ENCODE results near the gene POLR1D.

The POLR1D gene

DNA sequence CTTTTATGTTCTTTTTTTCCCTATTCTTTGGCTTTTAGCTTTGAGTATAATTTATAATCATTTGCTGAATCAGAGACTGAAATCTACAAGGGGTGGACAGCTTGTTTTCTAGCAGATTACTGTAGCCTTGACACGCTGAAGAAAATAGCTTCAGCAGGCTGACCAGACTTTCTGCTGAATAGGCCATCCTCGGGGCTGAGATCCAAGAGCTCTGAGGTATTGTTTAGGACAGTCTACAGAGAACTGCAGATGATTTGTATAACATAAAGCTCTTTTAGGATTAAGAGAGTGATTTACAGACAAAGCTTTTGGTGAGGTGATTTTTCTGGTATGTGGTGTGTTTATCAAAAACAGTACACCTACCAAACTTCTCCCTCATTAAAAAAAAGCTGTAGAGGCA is 16.8 kb downstream of the POLR1D start:
- DNase-seq (ENCODE audit: low read depth), result no peak

GRCh38 chr13:27639186-27639585 is 17.5 kb downstream of the POLR1D start:
- DNase-seq (ENCODE audit: low read depth), result no peak

GRCh38 chr13:27641711-27642502 is 20.2 kb downstream of the POLR1D start:
- DNase-seq (ENCODE audit: low read depth), result no peak

DNA sequence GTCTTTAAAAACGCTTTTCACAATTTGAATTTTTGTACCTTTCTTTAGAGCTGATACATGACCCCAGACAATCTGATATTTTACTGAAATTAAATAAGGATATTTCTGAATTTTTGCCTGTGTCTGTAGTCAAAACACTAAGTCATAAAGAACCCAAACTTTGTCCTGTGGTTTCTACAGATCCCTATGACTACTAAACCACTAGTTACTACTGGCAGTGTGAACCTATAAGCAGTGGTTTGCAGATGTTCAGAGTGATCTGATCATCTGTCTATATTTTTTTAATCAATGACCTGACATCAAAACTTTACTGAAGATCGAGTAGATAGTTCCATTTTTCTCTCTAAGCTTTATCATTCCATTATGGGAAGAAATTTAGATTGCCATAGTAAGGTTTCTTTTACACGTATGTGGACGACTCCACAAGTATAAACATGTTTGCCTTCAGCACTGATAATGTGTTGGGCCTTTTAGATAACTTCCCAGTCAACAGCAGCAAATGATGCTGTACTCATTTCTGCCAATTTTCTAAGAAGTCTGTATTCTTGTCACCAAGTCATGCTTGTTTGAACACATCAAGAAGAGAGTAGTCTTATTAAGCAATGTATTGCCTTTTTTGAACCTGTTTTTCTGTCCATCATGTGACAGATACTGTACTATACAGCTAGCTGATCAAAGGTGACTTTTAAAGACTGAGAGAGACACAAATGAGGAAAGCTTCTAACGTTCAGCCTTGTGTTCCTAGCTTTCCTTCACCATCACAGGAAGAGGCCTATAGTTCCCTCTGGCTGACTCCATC is 21.8 kb downstream of the POLR1D start:
- DNase-seq (ENCODE audit: low read depth), result no peak

GRCh38 chr13:27644302-27644701 is 22.6 kb downstream of the POLR1D start:
- DNase-seq (ENCODE audit: low read depth), result no peak

DNA sequence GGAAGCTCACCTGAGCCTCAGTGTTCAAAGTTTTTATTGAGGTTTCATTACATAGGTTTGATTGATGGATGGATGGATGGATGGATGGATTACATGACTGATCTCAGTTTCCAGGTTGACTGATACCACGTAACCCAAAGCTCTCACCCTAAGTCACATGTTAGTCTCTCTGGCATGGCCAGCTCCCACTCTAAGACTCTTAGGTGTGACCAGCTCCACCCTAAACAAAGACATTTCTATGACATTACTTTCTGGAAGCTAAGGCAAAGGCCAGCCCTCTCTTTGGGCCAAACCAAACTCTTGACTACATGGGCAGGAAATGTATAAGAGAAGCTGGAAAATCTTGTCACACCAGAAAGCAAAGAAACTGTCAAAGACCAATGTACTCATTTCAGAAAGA is 28.6 kb downstream of the POLR1D start:
- no peak for DNase-seq (ENCODE audit: low read depth)

GRCh38 chr13:27654059-27654458 is 32.4 kb downstream of the POLR1D start:
- no peak for DNase-seq (ENCODE audit: low read depth)

GRCh38 chr13:27654816-27655215 is 33.1 kb downstream of the POLR1D start:
- no peak for DNase-seq (ENCODE audit: low read depth)

- no peak for DNase-seq (ENCODE audit: low read depth)
Measured at GRCh38 chr13:27657724-27658123, 36.0 kb downstream of the POLR1D start.

DNA sequence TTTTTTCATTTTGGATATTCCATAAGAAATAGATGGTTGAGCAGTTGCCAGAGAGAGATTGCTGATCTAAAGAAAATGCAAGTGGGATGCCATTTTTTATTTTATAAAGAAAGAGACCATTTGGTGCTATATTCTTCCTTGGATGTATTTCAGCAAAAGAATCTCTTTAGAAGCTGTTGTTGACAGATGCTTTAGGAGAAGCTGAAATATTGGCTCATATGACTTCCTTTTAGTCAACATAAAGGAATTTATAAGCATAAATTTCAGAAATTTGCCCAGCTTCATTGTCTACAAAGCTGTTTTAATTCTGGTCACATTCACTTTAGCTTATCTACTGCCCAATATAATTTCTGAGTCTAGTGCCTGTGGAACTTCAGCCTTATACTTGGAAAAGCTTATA is 36.9 kb downstream of the POLR1D start:
- no peak for DNase-seq (ENCODE audit: low read depth)

GRCh38 chr13:27659145-27659865 is 37.6 kb downstream of the POLR1D start:
- DNase-seq (ENCODE audit: low read depth), result no peak

- DNase-seq (ENCODE audit: low read depth), result no peak
Measured at GRCh38 chr13:27660511-27660910, 38.8 kb downstream of the POLR1D start.

DNA sequence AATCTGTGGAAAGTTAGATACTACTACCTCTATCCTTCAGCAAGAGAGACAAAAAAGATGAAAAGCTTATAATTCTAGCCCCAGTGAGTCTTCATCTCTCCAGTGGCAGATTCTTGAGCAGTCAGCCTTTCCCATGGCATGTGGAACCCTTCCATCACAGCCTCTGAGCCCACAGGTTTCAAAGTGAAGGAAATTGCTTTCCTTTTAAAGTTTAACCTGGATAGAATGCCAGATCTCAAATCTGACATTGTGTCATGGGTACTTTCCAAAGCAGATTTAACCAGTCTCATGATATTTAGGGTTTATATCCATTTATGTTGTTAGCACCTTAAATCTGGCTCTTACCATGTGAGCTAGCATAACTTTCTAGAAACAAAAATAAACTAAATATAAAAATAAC is 39.3 kb downstream of the POLR1D start:
- no peak for DNase-seq (ENCODE audit: low read depth)

DNA sequence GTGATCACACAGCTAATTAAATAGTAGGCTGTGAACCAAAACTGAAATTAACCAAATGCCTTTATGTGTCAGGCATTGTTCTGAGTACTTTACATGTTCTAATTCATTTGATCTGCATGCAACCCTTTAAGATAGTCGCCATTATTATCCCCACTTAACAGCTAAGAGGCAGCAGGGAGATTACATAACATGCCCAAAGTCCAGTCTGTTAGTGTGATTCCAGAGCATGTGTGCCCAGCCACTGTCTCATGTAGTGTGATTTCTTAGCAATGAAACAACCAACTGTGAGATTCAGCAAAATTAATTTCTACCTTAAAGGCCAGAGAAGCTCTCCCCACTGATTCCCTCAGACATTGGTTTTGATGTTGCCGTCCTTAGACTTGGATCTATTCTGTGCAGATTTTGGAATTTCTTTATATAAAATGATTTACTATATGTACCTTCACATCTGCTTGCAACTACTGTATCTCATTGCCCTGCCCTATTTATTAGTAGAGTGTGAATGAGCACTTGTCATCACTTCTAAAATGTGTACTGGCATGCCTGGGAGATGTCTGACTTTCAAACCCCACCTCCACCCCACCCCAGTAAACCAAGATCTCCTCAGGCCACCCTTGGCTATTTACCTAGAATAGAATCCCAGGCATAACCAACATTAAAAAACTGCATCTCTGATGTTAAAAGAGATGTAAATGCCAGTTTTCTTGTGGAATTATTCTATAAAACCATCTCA is 41.2 kb downstream of the POLR1D start:
- DNase-seq (ENCODE audit: low read depth), result no peak

DNA sequence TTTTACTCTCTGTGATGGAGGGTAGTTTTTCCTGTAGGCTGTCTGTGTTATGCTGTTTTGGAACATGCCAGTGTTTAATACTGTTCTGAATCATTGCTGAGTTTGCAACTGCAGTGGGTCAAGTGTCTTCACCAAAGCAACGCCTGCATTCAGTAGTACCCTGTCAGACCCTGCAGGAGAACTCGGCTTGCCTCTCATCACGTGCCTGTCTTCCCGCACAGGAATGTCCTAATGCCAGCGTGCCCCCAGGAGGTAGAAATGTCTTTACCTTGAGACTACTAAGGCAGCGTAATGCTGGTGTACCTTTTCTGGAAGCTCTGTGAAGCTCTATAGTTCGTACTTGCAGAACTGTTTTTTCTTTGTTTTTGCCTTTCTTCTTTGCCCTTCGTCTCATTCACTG is 42.3 kb downstream of the POLR1D start:
- DNase-seq (ENCODE audit: low read depth), result no peak

DNA sequence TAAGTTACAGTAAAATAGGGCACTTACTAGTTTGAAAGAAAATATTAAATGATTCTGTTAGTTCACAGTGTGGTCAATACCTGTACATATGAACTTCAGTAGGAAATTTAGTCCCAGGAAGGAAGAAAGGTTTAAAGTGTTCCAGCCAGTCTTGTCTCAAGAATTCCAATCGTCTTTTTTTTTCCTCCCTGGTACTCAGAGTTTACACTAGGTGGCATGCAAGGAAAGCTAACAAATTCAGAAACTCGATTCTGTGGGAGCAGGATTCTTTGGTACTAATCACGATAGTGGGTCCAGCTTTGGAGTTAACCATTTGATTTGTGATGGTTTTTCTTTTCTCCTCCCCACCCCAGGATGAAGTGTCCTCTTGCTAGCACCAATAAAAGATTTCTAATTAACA is 43.6 kb downstream of the POLR1D start:
- no peak for DNase-seq (ENCODE audit: low read depth)

- no peak for DNase-seq (ENCODE audit: low read depth)
Measured at GRCh38 chr13:27665761-27666160, 44.1 kb downstream of the POLR1D start.

DNA sequence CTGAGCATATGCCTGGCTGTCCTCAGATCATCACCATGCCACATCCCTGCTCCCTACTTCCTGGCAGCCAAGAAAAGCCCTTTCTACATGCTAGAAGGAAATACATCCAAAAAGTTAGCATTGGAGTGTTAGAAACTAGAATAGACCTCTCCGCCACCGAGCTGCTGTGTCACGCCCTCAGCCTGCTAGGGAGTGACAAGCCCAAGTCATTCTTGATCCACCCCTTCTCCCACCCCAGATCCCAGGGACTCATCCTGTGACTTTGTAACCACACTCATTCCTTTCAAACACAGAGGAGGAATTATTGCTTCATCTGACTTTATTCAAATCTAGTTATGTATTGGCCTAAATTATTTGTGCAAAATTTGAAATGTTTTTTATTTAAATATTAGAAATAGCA is 45.3 kb downstream of the POLR1D start:
- DNase-seq (ENCODE audit: low read depth), result no peak

GRCh38 chr13:27667946-27668345 is 46.3 kb downstream of the POLR1D start:
- no peak for DNase-seq (ENCODE audit: low read depth)

DNA sequence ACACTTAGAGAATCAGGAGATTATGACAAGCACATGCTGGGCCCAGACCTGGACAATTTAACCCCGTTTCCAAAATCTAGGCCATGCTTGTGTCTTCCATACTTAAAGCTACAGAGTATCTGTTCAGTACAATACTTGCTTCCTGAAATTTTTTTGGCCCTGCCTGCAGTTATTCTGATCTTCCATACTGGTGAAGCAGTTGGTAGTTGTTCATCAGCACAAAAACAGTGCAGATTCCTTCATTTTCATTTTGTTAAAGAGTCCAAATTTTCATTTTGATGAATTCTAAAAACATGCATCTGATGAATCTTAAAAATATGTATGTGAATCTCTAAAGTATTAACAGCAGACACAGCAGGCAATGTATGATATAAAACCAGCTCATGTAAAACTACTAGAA is 49.2 kb downstream of the POLR1D start:
- DNase-seq (ENCODE audit: low read depth), result no peak

- DNase-seq (ENCODE audit: low read depth), result no peak
Measured at GRCh38 chr13:27672025-27672424, 50.3 kb downstream of the POLR1D start.

All from activated T-cell treated with anti-CD3 and anti-CD28 coated beads for 1 hour (primary cell).